GM23338 (cell line): Measurements from ENCODE around the gene HLA-C.

Experiments
- CTCF ChIP-seq, 2 experiments: fragments of 200-600 bp in 1 of 2; sonication (generic) in 1 of 2; conservative IDR thresholded peaks; 2 replicates each; pipeline versions ENCODE4 v1.5.1 to v1.6.1; 2016 to 2017; ENCODE audit warnings: antibody characterized with exemption in 2 of 2, low read depth in 2 of 2, mild to moderate bottlenecking in 2 of 2, moderate library complexity in 1 of 2
- EZH2 ChIP-seq: fragments of 200-600 bp; sonication (generic); IDR thresholded peaks from one replicate; pipeline ENCODE4 v1.8.0; 2017; ENCODE audit warnings: antibody characterized with exemption, mild to moderate bottlenecking, low read depth; ENCODE audit not compliant: unreplicated experiment
- EZH2phosphoT487 ChIP-seq: fragments of 200-600 bp; sonication (generic); IDR thresholded peaks from one replicate; pipeline ENCODE4 v1.8.1; 2018; ENCODE audit warnings: antibody characterized with exemption; ENCODE audit not compliant: unreplicated experiment
- JUNB ChIP-seq: IDR thresholded peaks from one replicate; pipeline ENCODE4 v1.6.1; 2016; ENCODE audit warnings: antibody characterized with exemption; ENCODE audit not compliant: unreplicated experiment
- POLR2AphosphoS5 ChIP-seq: IDR thresholded peaks from 2 replicates; pipeline ENCODE4 v1.6.1; 2016; ENCODE audit warnings: antibody characterized with exemption, low read depth
- REST ChIP-seq: IDR thresholded peaks from one replicate; pipeline ENCODE4 v1.6.1; 2018; ENCODE audit warnings: antibody characterized with exemption; ENCODE audit not compliant: unreplicated experiment
- ZNF114 ChIP-seq: fragments of 250-450 bp; sonication (Bioruptor Pico); IDR thresholded peaks from 2 replicates; pipeline ENCODE4 v1.5.0; 2020; ENCODE audit warnings: mild to moderate bottlenecking, moderate library complexity

GRCh38 chr6:31285982-31286381 is 14.1 kb upstream of the HLA-C start:
- TF ChIP-seq CTCF (conservative IDR thresholded peaks at IDR 0.05; ENCODE audit: low read depth in 2 of 2) (no peak), JUNB (no peak), ZNF114 (CRISPR knock-in tag) (no peak), POLR2AphosphoS5 (no peak), REST (no peak), EZH2 (no peak), EZH2phosphoT487 (no peak)
